Femur (tissue), 1 donor: ENCODE measurements around the gene ANGPTL8.

Experiments
- DNase-seq: peaks from one replicate; pipeline ENCODE4 v3.0.0-alpha.2; 2017

The ANGPTL8 gene

GRCh38 chr19:11203194-11204075 lies 36.0 kb upstream of the ANGPTL8 start:
- DNase-seq, result peak; percentile 81

GRCh38 chr19:11204076-11204602 lies 35.3 kb upstream of the ANGPTL8 start:
- no peak for DNase-seq

- no peak for DNase-seq
These were observed 34.5 kb upstream of the ANGPTL8 start for GRCh38 chr19:11204943-11205349.

GRCh38 chr19:11205939-11206570 lies 33.4 kb upstream of the ANGPTL8 start:
- no peak for DNase-seq

GRCh38 chr19:11208561-11209471 lies 30.6 kb upstream of the ANGPTL8 start:
- DNase-seq, result no peak

GRCh38 chr19:11209839-11210655 lies 29.4 kb upstream of the ANGPTL8 start:
- no peak for DNase-seq

- DNase-seq, result no peak
These were observed 28.8 kb upstream of the ANGPTL8 start for GRCh38 chr19:11210656-11210928.

- no peak for DNase-seq
These were observed 25.0 kb upstream of the ANGPTL8 start for GRCh38 chr19:11214387-11214786.

- no peak for DNase-seq
These were observed 18.3 kb upstream of the ANGPTL8 start for GRCh38 chr19:11221082-11221598.

- DNase-seq, result no peak
These were observed 16.2 kb upstream of the ANGPTL8 start for GRCh38 chr19:11223200-11223599.

- DNase-seq, result no peak
These were observed 15.0 kb upstream of the ANGPTL8 start for GRCh38 chr19:11224429-11224828.

GRCh38 chr19:11225172-11225571 lies 14.2 kb upstream of the ANGPTL8 start:
- DNase-seq, result no peak

GRCh38 chr19:11225815-11226214 lies 13.6 kb upstream of the ANGPTL8 start:
- no peak for DNase-seq

- no peak for DNase-seq
These were observed 12.7 kb upstream of the ANGPTL8 start for GRCh38 chr19:11226716-11227166.

GRCh38 chr19:11227195-11227886 lies 12.1 kb upstream of the ANGPTL8 start:
- DNase-seq, result no peak

- DNase-seq, result no peak
These were observed 8.6 kb upstream of the ANGPTL8 start for GRCh38 chr19:11230621-11231386.

GRCh38 chr19:11232555-11232954 lies 6.9 kb upstream of the ANGPTL8 start:
- DNase-seq, result no peak

- no peak for DNase-seq
These were observed 6.3 kb upstream of the ANGPTL8 start for GRCh38 chr19:11233073-11233472.

- no peak for DNase-seq
These were observed 4.8 kb upstream of the ANGPTL8 start for GRCh38 chr19:11234486-11235075.
